AG04449 (cell line): ENCODE data around the gene HEYL.
"Not testable (repeated sequence)": the region's sequence is repeated elsewhere in the genome, so short reads cannot be mapped to it uniquely, and the experiment has no call there.

Experiments used
- CTCF ChIA-PET: fragments of 350-600 bp; formaldehyde crosslinking; extraction: SDS; loops from one replicate; lab custom pipeline; 2021; ENCODE audit warnings: antibody characterized with exemption; lab: Yijun Ruan, JAX
- POLR2A ChIA-PET: fragments of 400-600, 350-600 bp; formaldehyde crosslinking; extraction: SDS; loops from one replicate; lab custom pipeline; 2020; ENCODE audit warnings: antibody characterized with exemption, inconsistent platforms; lab: Yijun Ruan, JAX
- DNase-seq: peaks from one replicate; pipeline ENCODE4 v3.0.0-alpha.2; 2010; ENCODE audit warnings: low read depth, low spot score
- H3K4me3 ChIP-seq: 2 replicates; pipeline ENCODE4 v1.5.1; 2011; ENCODE audit warnings: low read depth, mild to moderate bottlenecking, control low read depth, low read length
- CTCF ChIP-seq: IDR thresholded peaks from one replicate; pipeline ENCODE4 v1.5.1; 2011; ENCODE audit warnings: mild to moderate bottlenecking, moderate library complexity, low read length, control low read depth, inconsistent platforms; ENCODE audit not compliant: insufficient read depth; ENCODE audit errors: missing control alignments

HEYL gene

GRCh38 chr1:39608921-39609320 is 30.5 kb downstream of the HEYL start:
- TF ChIP-seq CTCF = no peak
- no peak overlapping the region for H3K4me3 ChIP-seq
- ChIA-PET CTCF (interaction anchor here (1.0 to 16.0 kb wide), 19 partner anchors 10 to 510 kb away, joined by 3 to 670 read pairs (median 5); no protein-coding TSS in a partner anchor), POLR2A (no interaction called here)
- DNase-seq = no peak

GRCh38 chr1:39603677-39604076 is 35.8 kb downstream of the HEYL start:
- ChIA-PET CTCF (interaction anchor here (0.7 to 16.0 kb wide), 11 partner anchors 10 to 274 kb away, joined by 3 to 670 read pairs (median 8); partner anchors contain the start of gene NT5C1A), POLR2A (interaction anchor here (0.7 kb wide), 1 partner anchor 38 kb away, joined by 3 read pairs; no protein-coding TSS in a partner anchor)
- H3K4me3 ChIP-seq, DNase-seq: not testable (repeated sequence)

- H3K4me3 ChIP-seq, DNase-seq, POLR2A ChIA-PET: not testable (repeated sequence)
- CTCF ChIA-PET = interaction anchor here (0.9 to 16.0 kb wide), 7 partner anchors 9 to 91 kb away, joined by 3 to 670 read pairs (median 4); partner anchors contain the start of gene PABPC4
Measured at GRCh38 chr1:39601667-39602255, 37.7 kb downstream of the HEYL start.

- no peak for TF ChIP-seq CTCF
- no peak for DNase-seq
- ChIA-PET POLR2A (no interaction called here), CTCF (interaction anchor here (1.2 to 5.0 kb wide), 4 partner anchors 10 to 76 kb away, joined by 3 to 43 read pairs (median 10); no protein-coding TSS in a partner anchor)
- H3K4me3 ChIP-seq = no peak overlapping the region
Measured at GRCh38 chr1:39596163-39596562, 43.3 kb downstream of the HEYL start.

- CTCF ChIA-PET = interaction anchor here (0.8 to 5.0 kb wide), 3 partner anchors 11 to 15 kb away, joined by 3 to 43 read pairs (median 3); no protein-coding TSS in a partner anchor
- POLR2A ChIA-PET = no interaction called here
- no peak overlapping the region for H3K4me3 ChIP-seq
- no peak for TF ChIP-seq CTCF
- DNase-seq = no peak
Measured at GRCh38 chr1:39593386-39593785, 46.1 kb downstream of the HEYL start.

- no peak for TF ChIP-seq CTCF
- POLR2A ChIA-PET = no interaction called here
- DNase-seq = no peak
- no peak overlapping the region for H3K4me3 ChIP-seq
- CTCF ChIA-PET = interaction anchor here (0.6 to 1.7 kb wide), 3 partner anchors 17 to 1760 kb away, joined by 3 to 5 read pairs (median 5); no protein-coding TSS in a partner anchor
Measured at GRCh38 chr1:39592069-39592468, 47.4 kb downstream of the HEYL start.

- no peak for DNase-seq
- no peak for TF ChIP-seq CTCF
- ChIA-PET CTCF (interaction anchor here (3.2 kb wide), 1 partner anchor 15 kb away, joined by 20 read pairs; no protein-coding TSS in a partner anchor), POLR2A (no interaction called here)
- no peak overlapping the region for H3K4me3 ChIP-seq
Measured at GRCh38 chr1:39590546-39590945, 48.9 kb downstream of the HEYL start.
